Measurements from ENCODE around the gene COX17.

COX17 gene

GRCh38 chr3:119624002-119624720 lies 53.0 kb downstream of the COX17 start:
- no peak for DNase-seq (ENCODE audit: low read depth, low spot score)

DNA sequence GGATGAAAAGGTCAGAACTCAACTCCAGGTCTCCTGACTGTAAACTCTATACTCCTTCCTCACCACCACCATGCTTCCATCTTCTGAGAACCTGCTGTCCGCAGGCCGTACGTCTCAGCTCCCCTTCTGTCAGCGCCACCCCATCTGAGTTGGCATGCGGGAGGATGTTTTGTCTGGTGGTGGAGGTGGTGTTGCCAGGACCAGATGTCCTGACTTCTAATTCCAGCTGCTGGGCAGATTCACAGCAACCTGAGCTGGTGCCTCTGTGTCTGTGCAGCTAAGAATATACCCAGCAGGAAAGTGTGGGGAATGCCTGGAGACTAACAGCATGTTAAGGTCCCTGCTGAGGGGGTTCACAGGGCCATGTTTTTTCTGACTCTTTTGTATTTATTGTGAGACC lies 56.3 kb downstream of the COX17 start:
- DNase-seq (ENCODE audit: low read depth, low spot score): no peak

Data from smooth muscle cell of the brain vasculature (primary cell).